ENCODE data around the gene G6PC1. TPM values are rescaled to one million over a fixed set of nuclear protein-coding genes. Genes with fewer than 3 reads are reported as not detected.
"Not testable (repeated sequence)": the region's sequence is repeated elsewhere in the genome, so short reads cannot be mapped to it uniquely, and the experiment has no call there.

The G6PC1 gene
- total and polyA plus RNA-seq, 7 experiments from 2014 or later = not detected

- intact Hi-C loops (cut with micrococcal nuclease) = no loop called here
- H3K27me3 Mint-ChIP-seq = peaks cover 0 to 13% (median 8%) of the 10 kb centered on the region in 5 donors
- DNase-seq = no peak
- ChIA-PET CTCF (no interaction called here), POLR2A (no interaction called here)
- Histone ChIP-seq H3K4me1 (ENCODE audit: control insufficient read depth in 2 of 2, insufficient read depth in 2 of 2, low read length in 2 of 2) (no peaks in the 10 kb centered on the region), H3K9me3 (ENCODE audit: control insufficient read depth in 2 of 3, low read length in 3 of 3) (no peaks in the 10 kb centered on the region), H3K27ac (ENCODE audit: low read depth, low read length) (no peak overlapping the region), H3K27me3 (ENCODE audit: control insufficient read depth in 2 of 2, insufficient read depth in 2 of 2, low read length in 2 of 2) (no peaks in the 10 kb centered on the region), H3K4me3 (ENCODE audit: low read length) (no peak overlapping the region), H3K36me3 (ENCODE audit: control insufficient read depth in 2 of 3, insufficient read depth in 3 of 3, low read length in 3 of 3) (no peaks in the 10 kb centered on the region)
- no peaks in the 10 kb centered on the region for H3K4me1 Mint-ChIP-seq
- H3K9me3 Mint-ChIP-seq = no peaks in the 10 kb centered on the region
- H3K27ac Mint-ChIP-seq = no peak overlapping the region
- H3K4me3 Mint-ChIP-seq = no peak overlapping the region
- H3K36me3 Mint-ChIP-seq = no peaks in the 10 kb centered on the region
- no peak for ATAC-seq
Measured at GRCh38 chr17:42913981-42914617, 13.5 kb downstream of the G6PC1 start.

GRCh38 chr17:42915288-42915687 lies 14.7 kb downstream of the G6PC1 start:
- CTCF ChIA-PET; H3K9me3 ChIP-seq (ENCODE audit: control insufficient read depth in 2 of 3, low read length in 3 of 3); H3K4me3 ChIP-seq (ENCODE audit: low read length); H3K27ac Mint-ChIP-seq; H3K27ac ChIP-seq (ENCODE audit: low read depth, low read length); DNase-seq; H3K27me3 ChIP-seq (ENCODE audit: control insufficient read depth in 2 of 2, insufficient read depth in 2 of 2, low read length in 2 of 2); H3K4me3 Mint-ChIP-seq; H3K36me3 Mint-ChIP-seq; H3K4me1 ChIP-seq (ENCODE audit: control insufficient read depth in 2 of 2, insufficient read depth in 2 of 2, low read length in 2 of 2); ATAC-seq; H3K36me3 ChIP-seq (ENCODE audit: control insufficient read depth in 2 of 3, insufficient read depth in 3 of 3, low read length in 3 of 3); POLR2A ChIA-PET; H3K9me3 Mint-ChIP-seq; intact Hi-C loops (cut with micrococcal nuclease); H3K4me1 Mint-ChIP-seq: not testable (repeated sequence)
- H3K27me3 Mint-ChIP-seq = peaks cover 0 to 18% (median 12%) of the 10 kb centered on the region in 5 donors

GRCh38 chr17:42916388-42917235 lies 16.0 kb downstream of the G6PC1 start:
- H3K4me3 ChIP-seq (ENCODE audit: low read length); H3K9me3 ChIP-seq (ENCODE audit: control insufficient read depth in 2 of 3, low read length in 3 of 3); intact Hi-C loops (cut with micrococcal nuclease); H3K4me1 ChIP-seq (ENCODE audit: control insufficient read depth in 2 of 2, insufficient read depth in 2 of 2, low read length in 2 of 2); ATAC-seq; H3K27ac Mint-ChIP-seq; H3K27ac ChIP-seq (ENCODE audit: low read depth, low read length); H3K9me3 Mint-ChIP-seq; H3K27me3 ChIP-seq (ENCODE audit: control insufficient read depth in 2 of 2, insufficient read depth in 2 of 2, low read length in 2 of 2); H3K4me1 Mint-ChIP-seq; H3K4me3 Mint-ChIP-seq; H3K36me3 Mint-ChIP-seq; CTCF ChIA-PET; H3K36me3 ChIP-seq (ENCODE audit: control insufficient read depth in 2 of 3, insufficient read depth in 3 of 3, low read length in 3 of 3); DNase-seq: not testable (repeated sequence)
- POLR2A ChIA-PET = interaction anchor here (0.7 kb wide), 1 partner anchor 224 kb away, joined by 6 read pairs; no protein-coding TSS in a partner anchor
- H3K27me3 Mint-ChIP-seq = peaks cover 0 to 21% (median 5%) of the 10 kb centered on the region in 5 donors

GRCh38 chr17:42917236-42917603 lies 16.6 kb downstream of the G6PC1 start:
- POLR2A ChIA-PET = interaction anchor here (0.7 kb wide), 1 partner anchor 225 kb away, joined by 6 read pairs; no protein-coding TSS in a partner anchor
- CTCF ChIA-PET = no interaction called here
- Histone ChIP-seq H3K4me1 (ENCODE audit: control insufficient read depth in 2 of 2, insufficient read depth in 2 of 2, low read length in 2 of 2) (no peaks in the 10 kb centered on the region), H3K4me3 (ENCODE audit: low read length) (no peak overlapping the region), H3K9me3 (ENCODE audit: control insufficient read depth in 2 of 3, low read length in 3 of 3) (no peaks in the 10 kb centered on the region), H3K36me3 (ENCODE audit: control insufficient read depth in 2 of 3, insufficient read depth in 3 of 3, low read length in 3 of 3) (no peaks in the 10 kb centered on the region), H3K27ac (ENCODE audit: low read depth, low read length) (no peak overlapping the region), H3K27me3 (ENCODE audit: control insufficient read depth in 2 of 2, insufficient read depth in 2 of 2, low read length in 2 of 2) (no peaks in the 10 kb centered on the region)
- H3K4me3 Mint-ChIP-seq = no peak overlapping the region
- H3K4me1 Mint-ChIP-seq = peaks cover 0 to 3% (median 0%) of the 10 kb centered on the region in 7 donors
- peaks cover 0 to 25% (median 5%) of the 10 kb centered on the region in 5 donors for H3K27me3 Mint-ChIP-seq
- H3K9me3 Mint-ChIP-seq = no peaks in the 10 kb centered on the region
- DNase-seq (no peak), ATAC-seq (no peak)
- intact Hi-C loops (cut with micrococcal nuclease) = no loop called here
- H3K27ac Mint-ChIP-seq = no peak overlapping the region
- H3K36me3 Mint-ChIP-seq = no peaks in the 10 kb centered on the region

- DNase-seq (no peak), ATAC-seq (no peak)
- Histone ChIP-seq H3K9me3 (ENCODE audit: control insufficient read depth in 2 of 3, low read length in 3 of 3) (no peaks in the 10 kb centered on the region), H3K4me1 (ENCODE audit: control insufficient read depth in 2 of 2, insufficient read depth in 2 of 2, low read length in 2 of 2) (no peaks in the 10 kb centered on the region), H3K27ac (ENCODE audit: low read depth, low read length) (no peak overlapping the region), H3K4me3 (ENCODE audit: low read length) (no peak overlapping the region), H3K27me3 (ENCODE audit: control insufficient read depth in 2 of 2, insufficient read depth in 2 of 2, low read length in 2 of 2) (no peaks in the 10 kb centered on the region), H3K36me3 (ENCODE audit: control insufficient read depth in 2 of 3, insufficient read depth in 3 of 3, low read length in 3 of 3) (no peaks in the 10 kb centered on the region)
- Mint-ChIP-seq H3K9me3 (no peaks in the 10 kb centered on the region), H3K27me3 (peaks cover 0 to 28% (median 0%) of the 10 kb centered on the region in 5 donors), H3K36me3 (no peaks in the 10 kb centered on the region), H3K4me1 (peaks cover 0 to 3% (median 0%) of the 10 kb centered on the region in 7 donors), H3K4me3 (no peak overlapping the region), H3K27ac (no peak overlapping the region)
- POLR2A ChIA-PET = interaction anchor here (0.6 kb wide), 1 partner anchor 189 kb away, joined by 3 read pairs; no protein-coding TSS in a partner anchor
- intact Hi-C loops (cut with micrococcal nuclease) = no loop called here
- CTCF ChIA-PET = interaction anchor here (0.5 kb wide), 1 partner anchor 67 kb away, joined by 3 read pairs; no protein-coding TSS in a partner anchor
Measured at GRCh38 chr17:42918902-42919521, 18.4 kb downstream of the G6PC1 start.

GRCh38 chr17:42919522-42920077 lies 19.0 kb downstream of the G6PC1 start:
- intact Hi-C loops (cut with micrococcal nuclease); H3K27me3 ChIP-seq (ENCODE audit: control insufficient read depth in 2 of 2, insufficient read depth in 2 of 2, low read length in 2 of 2); H3K9me3 Mint-ChIP-seq; H3K9me3 ChIP-seq (ENCODE audit: control insufficient read depth in 2 of 3, low read length in 3 of 3); H3K36me3 ChIP-seq (ENCODE audit: control insufficient read depth in 2 of 3, insufficient read depth in 3 of 3, low read length in 3 of 3); H3K36me3 Mint-ChIP-seq; H3K27ac Mint-ChIP-seq; ATAC-seq; H3K27ac ChIP-seq (ENCODE audit: low read depth, low read length); H3K4me3 Mint-ChIP-seq; H3K4me3 ChIP-seq (ENCODE audit: low read length); DNase-seq; H3K4me1 ChIP-seq (ENCODE audit: control insufficient read depth in 2 of 2, insufficient read depth in 2 of 2, low read length in 2 of 2); POLR2A ChIA-PET; H3K4me1 Mint-ChIP-seq: not testable (repeated sequence)
- peaks cover 0 to 28% (median 0%) of the 10 kb centered on the region in 5 donors for H3K27me3 Mint-ChIP-seq
- CTCF ChIA-PET = interaction anchor here (0.5 kb wide), 1 partner anchor 67 kb away, joined by 3 read pairs; no protein-coding TSS in a partner anchor
